Heart left ventricle (tissue), 16 donors: ENCODE measurements around the gene RGS2. TPM values are rescaled to one million over a fixed set of nuclear protein-coding genes. Genes with fewer than 3 reads are reported as not detected.

Experiments used
- ATAC-seq, 4 donors: fragments of 200-7000 bp; cut with Tn5 transposase; one replicate each; pipeline ENCODE4 v1.9.1; 2020 to 2022; ENCODE audit warnings: moderate library complexity in 4 of 4, mild to moderate bottlenecking in 3 of 4, moderate number of reproducible peaks in 1 of 4
- DNase-seq, 5 donors: peaks; one replicate each; pipeline ENCODE4 v3.0.0-alpha.2; 2020
- H3K27ac ChIP-seq, 12 donors: fragments of 200-600 bp; sonication (generic) in 4 of 12; one replicate each; pipeline versions ENCODE4 v1.5.0 to v1.8.0; 2016 to 2022; ENCODE audit warnings: mild to moderate bottlenecking in 2 of 12
- H3K27me3 ChIP-seq, 9 donors: fragments of 200-600 bp; sonication (generic) in 2 of 9; one replicate each; pipeline versions ENCODE4 v1.5.1 to v1.8.0; 2016 to 2022; ENCODE audit warnings: mild to moderate bottlenecking in 3 of 9
- H3K36me3 ChIP-seq, 9 donors: fragments of 200-600 bp; sonication (generic) in 2 of 9; one replicate each; pipeline versions ENCODE4 v1.5.0 to v1.8.0; 2018 to 2022; ENCODE audit warnings: mild to moderate bottlenecking in 2 of 9
- H3K4me1 ChIP-seq, 12 donors: fragments of 200-600 bp; sonication (generic) in 4 of 12; one replicate each; pipeline versions ENCODE4 v1.5.0 to v1.8.0; 2016 to 2022; ENCODE audit warnings: mild to moderate bottlenecking in 3 of 12
- H3K4me3 ChIP-seq, 12 donors: fragments of 200-600 bp; sonication (generic) in 4 of 12; one replicate each; pipeline versions ENCODE4 v1.5.0 to v1.8.0; 2017 to 2022; ENCODE audit warnings: mild to moderate bottlenecking in 9 of 12, moderate library complexity in 4 of 12
- H3K9me3 ChIP-seq, 12 donors: fragments of 200-600 bp; sonication (generic) in 4 of 12; one replicate each; pipeline versions ENCODE4 v1.5.0 to v1.8.0; 2016 to 2022; ENCODE audit warnings: mild to moderate bottlenecking in 1 of 12
- POLR2A ChIP-seq, 2 donors: fragments of 450-650 bp; IDR thresholded peaks; one replicate each; pipeline ENCODE4 v1.6.1; 2017; ENCODE audit warnings: antibody characterized with exemption in 2 of 2, mild to moderate bottlenecking in 2 of 2, moderate library complexity in 2 of 2
- WGBS, 4 donors: extraction: QIAGEN DNeasy Blood & Tissue Kit in 2 of 4; methylation state at CpG; one replicate each; pipeline versions ENCODE4 v1.1.5 to v1.1.7; 2013 to 2018; 5-methylcytosine and 5-hydroxymethylcytosine counted together
- intact Hi-C, 10 donors: fragments of 100-400 bp; cut with DNase I; formaldehyde crosslinking; loops; one replicate each; pipeline versions ENCODE4 v1.11.1 to v1.14.2; 2022
- polyA plus RNA-seq, 2 donors: library from polyadenylated mRNA; stranded (reverse); fragments of 200-250 nt; gene quantifications; one replicate each; pipeline ENCODE4 v1.2.3, GENCODE V29; 2013
- total RNA-seq, 9 donors: library from RNA; depleted of rRNA in 2 of 9; stranded (reverse); fragments of >200 nt in 2 of 9; fragmentation: NEBNext Ultra II Directional in 3 of 9; extraction: Animal tissue kit (Norgen Biotek cat#: 25700) in 3 of 9; gene quantifications; one replicate each; pipeline versions ENCODE4 v1.1.0 to v1.2.4, GENCODE V29; 2016 to 2023
- TF ChIP-seq, protein P1 (sequence below), 12 donors: fragments of 200-600 bp; sonication (generic) in 4 of 12; IDR thresholded peaks; one replicate each; pipeline versions ENCODE4 v1.5.0 to v1.8.0; 2018 to 2022; ENCODE audit warnings: antibody characterized with exemption in 12 of 12, mild to moderate bottlenecking in 5 of 12
- donor health status: ischemic (EF 13 %, LVEDD 7.1; RV severe dilation, severe dysfunction).
- donor health status: healthy with polysubstance abuse.
- donor health status: DM: no; HTN: yes; CAD: no.
- donor health status: DM: no; HTN: no; CAD: no.
- donor health status: ischemic (EF 25% LVEDD 6.9; RV normal size, moderate dysfunction).
- donor health status: ischemic (EF 25% LVEDD 5.7; RV mildly dilated, moderate dysfunction).
- donor health status: healthy.
- donor health status: DM: yes; HTN: yes; CAD: no.
- donor health status: ischemic (EF 35%, LVEDD 5.7; RV mildly dilated, moderate dysfunction).
- donor health status: nonischemic (EF 11% LVEDD 7.7; RV severe dilation, severe dysfunction).
- donor health status: DM: yes; HTN: yes; CAD: no.
- donor health status: PGD.
- donor health status: ischemic (EF 29% LVEDD 5.4; RV normal size, mild dysfunction).
- donor health status: nonischemic (EF 23%, LVEDD 6.1; RV moderate dilation, normal function).

The RGS2 gene
- total and polyA plus RNA-seq, 11 donors, result 7.6 to 32.6 (median 12.7) TPM

DNA sequence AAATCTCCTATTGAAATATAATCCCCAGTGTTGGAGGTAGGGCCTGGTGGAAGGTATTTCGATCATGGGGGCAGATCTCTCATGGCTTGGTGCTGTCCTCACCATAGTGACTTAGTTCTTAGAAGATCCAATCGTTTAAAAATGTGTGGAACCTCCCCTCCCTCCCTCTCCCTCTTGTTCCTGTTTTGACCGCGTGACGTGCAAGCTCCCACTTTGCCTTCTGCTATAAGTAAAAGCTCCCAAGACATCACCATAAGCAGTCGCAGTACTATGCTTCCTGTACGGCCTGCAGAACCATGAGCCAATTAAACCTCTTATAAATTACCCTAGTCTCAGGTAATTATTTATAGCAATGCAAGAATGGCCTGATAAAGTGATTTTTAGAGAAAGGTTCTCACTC lies 10.9 kb upstream of the RGS2 start:
- Histone ChIP-seq H3K4me3 (no peak overlapping the region), H3K4me1 (peaks cover 0 to 14% (median 0%) of the 10 kb centered on the region in 12 donors), H3K36me3 (no peaks in the 10 kb centered on the region), H3K27ac (no peak overlapping the region), H3K27me3 (no peaks in the 10 kb centered on the region), H3K9me3 (no peaks in the 10 kb centered on the region)
- intact Hi-C loops, result loop anchor here in 1 of 10 donors (10.0 kb wide), 1 partner anchor 163 kb away; the partner anchor contains the start of gene RGS13
- no peak for ATAC-seq
- no peak for TF ChIP-seq POLR2A (IDR thresholded peaks at IDR 0.05)
- TF ChIP-seq, protein P1, sequence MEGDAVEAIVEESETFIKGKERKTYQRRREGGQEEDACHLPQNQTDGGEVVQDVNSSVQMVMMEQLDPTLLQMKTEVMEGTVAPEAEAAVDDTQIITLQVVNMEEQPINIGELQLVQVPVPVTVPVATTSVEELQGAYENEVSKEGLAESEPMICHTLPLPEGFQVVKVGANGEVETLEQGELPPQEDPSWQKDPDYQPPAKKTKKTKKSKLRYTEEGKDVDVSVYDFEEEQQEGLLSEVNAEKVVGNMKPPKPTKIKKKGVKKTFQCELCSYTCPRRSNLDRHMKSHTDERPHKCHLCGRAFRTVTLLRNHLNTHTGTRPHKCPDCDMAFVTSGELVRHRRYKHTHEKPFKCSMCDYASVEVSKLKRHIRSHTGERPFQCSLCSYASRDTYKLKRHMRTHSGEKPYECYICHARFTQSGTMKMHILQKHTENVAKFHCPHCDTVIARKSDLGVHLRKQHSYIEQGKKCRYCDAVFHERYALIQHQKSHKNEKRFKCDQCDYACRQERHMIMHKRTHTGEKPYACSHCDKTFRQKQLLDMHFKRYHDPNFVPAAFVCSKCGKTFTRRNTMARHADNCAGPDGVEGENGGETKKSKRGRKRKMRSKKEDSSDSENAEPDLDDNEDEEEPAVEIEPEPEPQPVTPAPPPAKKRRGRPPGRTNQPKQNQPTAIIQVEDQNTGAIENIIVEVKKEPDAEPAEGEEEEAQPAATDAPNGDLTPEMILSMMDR (IDR thresholded peaks at IDR 0.05), result no peak
- 66 to 85% (median 82%) methylated on average over 7 of the region's 7 CpGs for WGBS, 4 donors
- no peak for DNase-seq

DNA sequence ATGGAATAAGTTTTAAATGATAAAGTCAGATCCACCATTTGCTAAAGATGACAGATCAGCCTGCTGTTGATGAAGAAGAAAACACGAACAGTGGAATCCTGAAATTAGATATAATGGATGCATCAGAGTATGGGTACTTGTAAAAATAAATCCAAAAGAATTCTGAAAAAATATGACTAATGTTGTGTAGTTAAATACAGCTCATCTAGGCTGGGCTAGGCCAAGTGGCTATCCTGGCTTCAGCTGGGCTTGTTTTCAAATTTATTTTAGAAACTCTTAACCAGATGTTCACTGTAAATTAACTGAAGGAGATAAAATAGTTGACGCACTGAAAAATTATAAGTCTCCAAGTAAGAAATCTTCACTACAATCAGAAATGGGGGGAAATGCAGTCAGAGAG lies 7.4 kb upstream of the RGS2 start:
- ATAC-seq (no peak), DNase-seq (no peak)
- H3K36me3 ChIP-seq, result no peaks in the 10 kb centered on the region
- no peaks in the 10 kb centered on the region for H3K9me3 ChIP-seq
- no peak for TF ChIP-seq POLR2A (IDR thresholded peaks at IDR 0.05)
- TF ChIP-seq, protein P1 (IDR thresholded peaks at IDR 0.05), result no peak
- H3K27ac ChIP-seq, result no peak overlapping the region
- no peak overlapping the region for H3K4me3 ChIP-seq
- no peaks in the 10 kb centered on the region for H3K27me3 ChIP-seq
- intact Hi-C loops, result loop anchor here in 9 of 10 donors (5.0 to 10.0 kb wide), 7 partner anchors 177 to 327 kb away; partner anchors contain the start of gene GLRX2 (in 1 of the 9)
- H3K4me1 ChIP-seq, result peaks cover 0 to 9% (median 0%) of the 10 kb centered on the region in 12 donors
- 70 to 82% (median 71%) methylated on average over 2 of the region's 2 CpGs for WGBS, 4 donors

DNA sequence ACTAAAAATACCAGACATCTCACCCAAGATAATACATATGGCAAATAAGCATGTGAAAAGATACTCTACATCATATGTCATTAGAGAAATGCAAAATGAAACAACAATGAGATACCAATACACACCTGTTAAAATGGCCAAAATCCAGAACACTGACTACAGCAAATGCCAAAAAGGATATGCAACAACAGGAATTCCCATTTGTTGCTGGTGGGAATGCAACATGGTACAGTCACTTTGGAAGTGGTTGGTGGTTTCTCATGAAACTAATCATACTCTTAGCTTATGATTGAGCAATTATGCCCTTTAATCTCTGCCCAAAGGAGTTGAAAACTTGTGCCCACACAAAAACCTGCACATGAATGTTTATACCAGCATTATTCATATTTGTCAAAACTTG lies 6.4 kb upstream of the RGS2 start:
- no peak for DNase-seq
- intact Hi-C loops, result loop anchor here in 9 of 10 donors (5.0 to 10.0 kb wide), 7 partner anchors 178 to 328 kb away; partner anchors contain the start of gene GLRX2 (in 1 of the 9)
- Histone ChIP-seq H3K36me3 (no peaks in the 10 kb centered on the region), H3K9me3 (no peaks in the 10 kb centered on the region), H3K27me3 (no peaks in the 10 kb centered on the region), H3K27ac (no peak overlapping the region), H3K4me3 (no peak overlapping the region), H3K4me1 (peaks cover 0 to 15% (median 6%) of the 10 kb centered on the region in 12 donors)
- no peak for TF ChIP-seq POLR2A (IDR thresholded peaks at IDR 0.05)
- TF ChIP-seq, protein P1 (IDR thresholded peaks at IDR 0.05), result no peak
- no peak for ATAC-seq

DNA sequence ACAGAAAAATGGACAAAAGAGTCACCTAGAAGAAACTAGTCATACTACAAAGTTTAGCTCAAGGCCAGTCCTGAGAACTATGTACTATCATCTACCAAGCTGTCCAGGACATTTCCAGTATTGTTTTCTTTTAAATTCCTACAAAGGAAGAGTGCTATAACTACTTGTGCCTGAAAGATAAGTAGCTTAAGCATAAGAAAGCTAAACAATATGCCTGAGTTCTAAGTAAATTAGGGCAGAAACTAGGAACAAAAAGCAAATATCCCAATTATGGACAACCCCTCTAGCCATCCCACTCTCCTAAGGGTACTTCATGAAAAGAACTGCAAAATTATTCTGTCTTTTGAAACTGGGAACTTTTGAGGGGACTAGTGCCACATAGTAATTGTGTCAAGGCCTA lies 5.3 kb upstream of the RGS2 start:
- no peaks in the 10 kb centered on the region for H3K9me3 ChIP-seq
- peaks cover 0 to 24% (median 15%) of the 10 kb centered on the region in 12 donors for H3K4me1 ChIP-seq
- TF ChIP-seq, protein P1 (IDR thresholded peaks at IDR 0.05), result no peak
- TF ChIP-seq POLR2A (IDR thresholded peaks at IDR 0.05), result no peak
- no peak overlapping the region for H3K4me3 ChIP-seq
- intact Hi-C loops, result loop anchor here in 9 of 10 donors (5.0 to 10.0 kb wide), 7 partner anchors 179 to 329 kb away; partner anchors contain the start of gene GLRX2 (in 1 of the 9)
- no peaks in the 10 kb centered on the region for H3K27me3 ChIP-seq
- no peak overlapping the region for H3K27ac ChIP-seq
- ATAC-seq (no peak), DNase-seq (no peak)
- no peaks in the 10 kb centered on the region for H3K36me3 ChIP-seq
